Astrocyte (in vitro differentiated cells and primary cell): ENCODE data around the gene SYT3.

Experiments used
- EZH2 ChIP-seq: IDR thresholded peaks from 2 replicates; pipeline ENCODE4 v1.6.1; 2012; ENCODE audit warnings: mild to moderate bottlenecking, low read length, inconsistent platforms; ENCODE audit not compliant: insufficient read depth
- TF ChIP-seq, protein P1 (sequence below): IDR thresholded peaks from 2 replicates; pipeline ENCODE4 v1.5.1; 2011; ENCODE audit warnings: low read depth, mild to moderate bottlenecking, inconsistent platforms, low read length, moderate library complexity; ENCODE audit not compliant: insufficient read depth

DNA sequence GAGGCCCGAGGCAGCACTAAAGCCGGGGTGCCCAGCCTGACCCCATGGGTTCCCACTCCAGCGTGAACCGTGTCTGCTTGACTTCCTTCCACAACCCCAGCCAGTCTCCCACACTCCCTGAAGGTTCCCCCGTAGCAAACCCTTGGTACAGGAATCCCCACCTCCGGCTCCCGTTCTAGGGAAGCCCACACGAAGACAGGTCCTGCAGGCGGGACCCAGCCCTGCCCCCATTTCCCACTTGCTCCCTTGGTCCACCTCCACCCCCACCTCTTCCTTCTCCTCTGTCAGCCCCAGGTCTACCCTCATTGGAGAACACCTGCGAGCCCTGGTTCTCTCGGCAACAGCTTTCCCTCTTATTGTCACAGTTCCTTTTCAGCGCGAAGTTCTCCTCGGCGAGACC lies 33.4 kb upstream of the SYT3 start:
- TF ChIP-seq, protein P1, sequence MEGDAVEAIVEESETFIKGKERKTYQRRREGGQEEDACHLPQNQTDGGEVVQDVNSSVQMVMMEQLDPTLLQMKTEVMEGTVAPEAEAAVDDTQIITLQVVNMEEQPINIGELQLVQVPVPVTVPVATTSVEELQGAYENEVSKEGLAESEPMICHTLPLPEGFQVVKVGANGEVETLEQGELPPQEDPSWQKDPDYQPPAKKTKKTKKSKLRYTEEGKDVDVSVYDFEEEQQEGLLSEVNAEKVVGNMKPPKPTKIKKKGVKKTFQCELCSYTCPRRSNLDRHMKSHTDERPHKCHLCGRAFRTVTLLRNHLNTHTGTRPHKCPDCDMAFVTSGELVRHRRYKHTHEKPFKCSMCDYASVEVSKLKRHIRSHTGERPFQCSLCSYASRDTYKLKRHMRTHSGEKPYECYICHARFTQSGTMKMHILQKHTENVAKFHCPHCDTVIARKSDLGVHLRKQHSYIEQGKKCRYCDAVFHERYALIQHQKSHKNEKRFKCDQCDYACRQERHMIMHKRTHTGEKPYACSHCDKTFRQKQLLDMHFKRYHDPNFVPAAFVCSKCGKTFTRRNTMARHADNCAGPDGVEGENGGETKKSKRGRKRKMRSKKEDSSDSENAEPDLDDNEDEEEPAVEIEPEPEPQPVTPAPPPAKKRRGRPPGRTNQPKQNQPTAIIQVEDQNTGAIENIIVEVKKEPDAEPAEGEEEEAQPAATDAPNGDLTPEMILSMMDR, result no peak
- no peak for TF ChIP-seq EZH2
